GM19395 (cell line): ENCODE data around the gene GINS1.

ENCODE experiments used
- ATAC-seq: cut with Tn5 transposase; IDR thresholded peaks from one replicate; pipeline ENCODE4 v1.9.1; 2021; ENCODE audit warnings: mild to moderate bottlenecking, moderate library complexity; ENCODE audit not compliant: unreplicated experiment

GINS1 gene

GRCh38 chr20:25407311-25408169 lies at the start of gene GINS1:
Gene GINS1, plus strand, starts transcription at chr20:25407673. Its CDS starts 148 bp downstream, at chr20:25407821.
- ATAC-seq = peak; percentile 91

GRCh38 chr20:25360631-25361286 lies 46.7 kb upstream of the GINS1 start:
- peak; percentile 70 for ATAC-seq

GRCh38 chr20:25361287-25361683 lies 46.2 kb upstream of the GINS1 start:
- peak; percentile 5 for ATAC-seq

- no peak for ATAC-seq
These were observed 43.2 kb upstream of the GINS1 start for GRCh38 chr20:25364180-25364788.

GRCh38 chr20:25364879-25365699 lies 42.4 kb upstream of the GINS1 start:
- no peak for ATAC-seq

GRCh38 chr20:25368526-25368925 lies 38.9 kb upstream of the GINS1 start:
- ATAC-seq = no peak

- no peak for ATAC-seq
These were observed 38.5 kb upstream of the GINS1 start for GRCh38 chr20:25368976-25369375.

- ATAC-seq = no peak
These were observed 37.9 kb upstream of the GINS1 start for GRCh38 chr20:25369529-25369928.

- no peak for ATAC-seq
These were observed 37.5 kb upstream of the GINS1 start for GRCh38 chr20:25369971-25370370.

- no peak for ATAC-seq
These were observed 34.7 kb upstream of the GINS1 start for GRCh38 chr20:25372584-25373336.

GRCh38 chr20:25374842-25375241 lies 32.6 kb upstream of the GINS1 start:
- ATAC-seq = no peak

GRCh38 chr20:25376236-25376635 lies 31.2 kb upstream of the GINS1 start:
- no peak for ATAC-seq

- ATAC-seq = no peak
These were observed 30.6 kb upstream of the GINS1 start for GRCh38 chr20:25376886-25377285.

GRCh38 chr20:25378189-25378883 lies 29.1 kb upstream of the GINS1 start:
- no peak for ATAC-seq

- no peak for ATAC-seq
These were observed 28.4 kb upstream of the GINS1 start for GRCh38 chr20:25378884-25379733.

- no peak for ATAC-seq
These were observed 26.4 kb upstream of the GINS1 start for GRCh38 chr20:25380945-25381614.

- no peak for ATAC-seq
These were observed 24.6 kb upstream of the GINS1 start for GRCh38 chr20:25382704-25383370.

GRCh38 chr20:25389401-25389857 lies 18.0 kb upstream of the GINS1 start:
- ATAC-seq = no peak
